ENCODE measurements around the gene COL1A1.

Gene COL1A1

GRCh38 chr17:50201276-50201854 is at the start of gene COL1A1:
COL1A1 (minus strand) TSS chr17:50201631; CDS start chr17:50201513, 118 bp downstream.
- no peak for DNase-seq
- no peak for TF ChIP-seq POLR2A (IDR thresholded peaks at IDR 0.05; ENCODE audit: low read length)
- no peak for TF ChIP-seq GATA1 (IDR thresholded peaks at IDR 0.05; ENCODE audit: low read depth, low read length)

- DNase-seq: no peak
- TF ChIP-seq GATA1 (IDR thresholded peaks at IDR 0.05; ENCODE audit: low read depth, low read length) (no peak), POLR2A (IDR thresholded peaks at IDR 0.05; ENCODE audit: low read length) (no peak)
Observed at GRCh38 chr17:50248255-50248654, 46.8 kb upstream of the COL1A1 start.

DNA sequence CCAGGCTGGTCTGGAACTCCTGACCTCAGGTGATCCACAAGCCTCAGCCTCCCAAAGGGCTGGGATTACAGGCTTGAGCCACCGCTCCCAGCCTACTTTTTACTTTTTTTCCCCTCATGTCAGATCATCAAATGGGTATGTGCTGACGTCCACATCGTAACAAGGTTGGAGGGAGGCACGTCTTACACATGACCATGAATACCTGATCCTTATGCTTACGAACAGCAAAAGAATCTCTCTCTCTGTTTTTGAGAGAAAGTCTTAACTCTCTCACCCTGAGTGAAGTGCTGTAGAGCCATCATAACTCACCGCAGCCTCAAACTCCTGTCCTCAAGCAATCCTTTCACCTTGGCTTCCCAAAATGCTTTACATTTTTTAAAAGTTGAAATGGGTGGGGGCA is 43.3 kb upstream of the COL1A1 start:
- DNase-seq: no peak
- no peak for TF ChIP-seq GATA1 (IDR thresholded peaks at IDR 0.05; ENCODE audit: low read depth, low read length)
- no peak for TF ChIP-seq POLR2A (IDR thresholded peaks at IDR 0.05; ENCODE audit: low read length)

- no peak for DNase-seq
- TF ChIP-seq GATA1 (IDR thresholded peaks at IDR 0.05; ENCODE audit: low read depth, low read length) (no peak), POLR2A (IDR thresholded peaks at IDR 0.05; ENCODE audit: low read length) (no peak)
Observed at GRCh38 chr17:50241431-50241830, 40.0 kb upstream of the COL1A1 start.

DNA sequence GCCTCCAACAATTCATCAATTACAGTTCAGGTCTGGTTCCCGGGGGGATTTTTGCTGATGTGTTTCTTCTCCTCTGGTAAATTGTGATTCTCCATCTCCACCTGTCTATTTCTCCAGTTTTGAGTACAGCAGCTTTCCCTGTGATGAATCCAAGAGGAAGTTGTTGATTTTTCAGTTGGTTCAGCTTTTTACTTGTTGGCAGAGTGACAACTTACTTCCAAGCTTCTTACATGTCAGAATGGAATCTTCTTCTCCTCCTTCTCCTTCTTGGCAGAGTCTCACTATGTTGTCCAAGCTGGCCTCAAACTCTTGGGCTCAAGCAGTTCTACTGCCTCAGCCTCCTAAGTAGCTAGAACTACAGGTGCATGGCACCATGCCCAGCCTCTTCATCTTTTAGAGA is 39.4 kb upstream of the COL1A1 start:
- no peak for TF ChIP-seq GATA1 (IDR thresholded peaks at IDR 0.05; ENCODE audit: low read depth, low read length)
- TF ChIP-seq POLR2A (IDR thresholded peaks at IDR 0.05; ENCODE audit: low read length): no peak
- DNase-seq: no peak

- no peak for DNase-seq
- TF ChIP-seq POLR2A (IDR thresholded peaks at IDR 0.05; ENCODE audit: low read length) (no peak), GATA1 (IDR thresholded peaks at IDR 0.05; ENCODE audit: low read depth, low read length) (no peak)
Observed at GRCh38 chr17:50239937-50240336, 38.5 kb upstream of the COL1A1 start.

DNA sequence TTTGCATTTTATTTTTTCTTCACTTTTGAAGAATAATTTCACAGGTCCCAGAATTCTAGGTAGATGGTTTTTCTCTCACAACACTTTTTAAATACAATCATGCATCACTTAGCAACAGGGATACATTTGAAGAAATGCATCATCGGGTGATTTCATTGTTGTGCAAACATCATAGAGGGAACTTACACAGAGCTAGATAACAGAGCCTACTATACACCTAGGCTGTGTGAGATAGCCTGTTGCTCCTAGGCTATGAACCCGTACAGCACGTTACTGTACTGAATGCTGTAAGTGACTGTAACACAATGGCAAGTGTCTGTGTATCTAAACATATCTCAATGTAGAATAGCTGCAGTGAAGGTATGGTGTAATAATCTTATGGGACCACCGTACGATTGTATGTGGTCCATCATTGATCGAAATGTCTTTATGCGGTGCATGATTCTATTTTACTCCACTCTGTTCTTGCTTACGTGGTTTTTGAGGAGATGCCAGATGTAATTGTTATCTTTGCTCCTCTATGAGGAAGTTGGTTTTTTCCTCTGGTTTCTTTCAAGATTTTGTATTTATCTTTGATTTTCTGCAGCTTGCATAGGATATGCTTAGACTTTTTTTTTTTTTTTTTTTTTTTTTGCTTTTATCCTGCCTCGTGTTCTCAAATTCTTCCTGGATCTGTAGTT is 37.3 kb upstream of the COL1A1 start:
- DNase-seq: no peak
- TF ChIP-seq GATA1 (IDR thresholded peaks at IDR 0.05; ENCODE audit: low read depth, low read length): no peak
- no peak for TF ChIP-seq POLR2A (IDR thresholded peaks at IDR 0.05; ENCODE audit: low read length)

GRCh38 chr17:50237901-50238300 is 36.5 kb upstream of the COL1A1 start:
- TF ChIP-seq GATA1 (IDR thresholded peaks at IDR 0.05; ENCODE audit: low read depth, low read length): no peak
- TF ChIP-seq POLR2A (IDR thresholded peaks at IDR 0.05; ENCODE audit: low read length): no peak
- DNase-seq: no peak

- TF ChIP-seq GATA1 (IDR thresholded peaks at IDR 0.05; ENCODE audit: low read depth, low read length) (no peak), POLR2A (IDR thresholded peaks at IDR 0.05; ENCODE audit: low read length) (no peak)
Observed at GRCh38 chr17:50234581-50234980, 33.1 kb upstream of the COL1A1 start.

GRCh38 chr17:50225701-50226240 is 24.3 kb upstream of the COL1A1 start:
- TF ChIP-seq GATA1 (IDR thresholded peaks at IDR 0.05; ENCODE audit: low read depth, low read length) (no peak), POLR2A (IDR thresholded peaks at IDR 0.05; ENCODE audit: low read length) (no peak)
- no peak for DNase-seq

More at GRCh38 chr17:50234581-50234980, 33.1 kb upstream of the COL1A1 start:
- no peak for DNase-seq

- TF ChIP-seq POLR2A (IDR thresholded peaks at IDR 0.05; ENCODE audit: low read length) (no peak), GATA1 (IDR thresholded peaks at IDR 0.05; ENCODE audit: low read depth, low read length) (no peak)
- DNase-seq: no peak
Observed at GRCh38 chr17:50222922-50223321, 21.5 kb upstream of the COL1A1 start.

DNA sequence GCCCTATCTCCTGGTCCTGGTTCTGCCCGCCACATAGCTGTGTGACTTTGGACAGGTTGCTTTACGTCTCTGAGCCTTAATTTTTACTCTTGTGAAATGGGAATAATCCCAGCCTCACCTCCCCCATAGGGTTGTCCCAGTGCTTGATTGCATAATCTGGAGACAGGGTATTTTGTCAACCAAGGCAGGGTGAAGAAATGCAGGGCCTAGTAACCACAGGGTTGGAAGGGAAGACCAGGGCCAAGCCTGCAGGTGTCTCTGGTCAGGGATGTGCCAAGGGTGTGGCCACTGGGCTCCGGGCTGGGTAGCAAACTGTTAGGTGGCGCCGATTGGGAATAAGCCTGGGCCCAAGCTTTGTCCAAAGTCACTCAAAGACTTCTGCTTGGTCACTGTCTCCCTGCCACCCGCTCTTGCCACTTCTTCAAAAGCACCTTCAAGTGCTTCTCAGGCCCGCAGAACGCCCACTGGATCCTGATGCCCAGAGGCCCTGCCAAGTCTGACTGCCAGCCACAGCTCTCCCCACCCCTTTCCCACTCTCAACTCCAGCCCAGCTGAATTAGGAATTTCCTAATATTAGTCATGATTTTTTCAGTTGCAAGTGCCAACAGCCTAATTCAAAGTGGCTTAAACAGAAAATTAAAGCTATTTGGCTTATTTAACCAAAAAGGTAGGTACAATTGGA is 20.6 kb upstream of the COL1A1 start:
- no peak for DNase-seq
- TF ChIP-seq POLR2A (IDR thresholded peaks at IDR 0.05; ENCODE audit: low read length): no peak
- no peak for TF ChIP-seq GATA1 (IDR thresholded peaks at IDR 0.05; ENCODE audit: low read depth, low read length)

DNA sequence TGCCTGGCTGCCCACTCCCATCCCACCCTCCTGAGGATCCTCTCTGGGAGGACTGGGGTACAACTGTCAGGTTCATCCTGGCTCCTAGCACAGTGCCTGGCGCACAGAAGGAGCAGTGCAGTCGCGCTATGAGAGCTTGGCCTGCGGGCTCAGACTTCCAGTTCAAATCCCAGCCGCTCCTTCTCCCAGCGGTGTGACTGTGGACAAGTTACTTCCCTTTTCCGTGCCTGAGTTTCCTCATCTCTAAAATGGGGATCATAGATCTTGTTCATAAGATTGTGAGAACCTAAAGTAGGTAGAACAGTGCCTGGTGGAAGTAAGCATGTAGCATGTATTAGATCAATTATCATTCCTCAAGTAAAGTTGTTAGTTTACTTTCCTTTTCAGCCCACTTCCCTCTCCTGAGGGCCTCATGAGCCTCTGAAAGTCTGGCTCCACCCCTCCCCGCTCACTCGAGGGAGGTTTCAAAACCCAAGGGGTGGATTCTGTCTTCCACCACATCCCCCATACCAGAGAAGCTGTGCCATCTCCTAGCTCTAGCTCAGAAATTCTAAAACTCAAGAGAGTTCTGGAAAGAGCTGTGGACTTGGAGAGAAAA is 19.9 kb upstream of the COL1A1 start:
- TF ChIP-seq POLR2A (IDR thresholded peaks at IDR 0.05; ENCODE audit: low read length) (no peak), GATA1 (IDR thresholded peaks at IDR 0.05; ENCODE audit: low read depth, low read length) (no peak)
- no peak for DNase-seq

GRCh38 chr17:50220811-50221210 is 19.4 kb upstream of the COL1A1 start:
- no peak for DNase-seq
- TF ChIP-seq GATA1 (IDR thresholded peaks at IDR 0.05; ENCODE audit: low read depth, low read length) (no peak), POLR2A (IDR thresholded peaks at IDR 0.05; ENCODE audit: low read length) (no peak)

Measured in erythroblast (primary cell).